Activated naive CD8-positive, alpha-beta T cell treated with anti-CD3 and anti-CD28 coated beads, Interleukin-2, amount 50 U/mL, for 16 hours (primary cell): ENCODE results near the gene RIPK1.
"Not testable (repeated sequence)": the region's sequence is repeated elsewhere in the genome, so short reads cannot be mapped to it uniquely, and the experiment has no call there.

Source experiments
- DNase-seq: peaks from one replicate; pipeline ENCODE4 v3.0.0-alpha.2; 2020; ENCODE audit warnings: low read depth, low spot score

Gene RIPK1

DNA sequence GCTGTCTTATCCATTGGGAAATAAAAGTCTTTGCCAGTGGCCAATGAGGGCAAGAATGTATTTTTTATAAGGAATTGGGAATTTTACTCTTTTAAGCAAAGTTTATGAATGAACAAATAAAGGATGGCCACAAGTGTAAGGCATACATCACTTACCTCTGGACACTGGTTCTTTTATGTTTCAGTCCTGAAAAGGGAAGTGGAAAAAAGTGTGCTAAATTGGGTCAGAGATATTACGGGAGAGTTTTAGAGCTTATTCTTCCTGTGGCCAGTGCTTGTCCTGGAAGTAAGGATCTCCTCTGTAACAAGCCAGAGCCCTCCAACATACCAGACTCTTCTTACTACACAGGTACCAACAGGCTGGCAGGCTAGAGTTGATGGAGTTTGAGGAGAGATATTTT is 22.5 kb upstream of the RIPK1 start:
- no peak for DNase-seq

DNA sequence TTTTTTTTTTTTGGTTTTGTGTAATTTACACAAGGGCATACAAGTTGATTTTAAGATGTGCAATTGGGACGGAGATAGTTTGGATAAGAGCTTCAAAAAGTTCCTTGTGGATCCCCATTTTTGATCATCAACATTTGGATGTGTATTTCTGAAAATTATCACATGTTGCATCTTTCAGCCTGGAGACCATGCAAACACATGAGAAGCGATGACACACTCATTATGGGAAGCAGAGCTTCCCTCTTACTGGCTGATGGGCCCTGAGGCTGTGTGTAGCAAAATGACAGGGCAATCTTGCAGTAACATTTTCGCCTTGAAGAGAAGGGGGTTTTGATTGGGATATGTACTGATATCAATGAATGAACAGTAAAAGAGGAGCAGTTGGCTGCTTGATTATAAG is 22.0 kb upstream of the RIPK1 start:
- no peak for DNase-seq

- not testable (repeated sequence) for DNase-seq
Measured at GRCh38 chr6:3048009-3048408, 20.3 kb upstream of the RIPK1 start.

- DNase-seq = no peak
Measured at GRCh38 chr6:3052481-3053230, 15.6 kb upstream of the RIPK1 start.

- no peak for DNase-seq
Measured at GRCh38 chr6:3053231-3053508, 15.1 kb upstream of the RIPK1 start.

DNA sequence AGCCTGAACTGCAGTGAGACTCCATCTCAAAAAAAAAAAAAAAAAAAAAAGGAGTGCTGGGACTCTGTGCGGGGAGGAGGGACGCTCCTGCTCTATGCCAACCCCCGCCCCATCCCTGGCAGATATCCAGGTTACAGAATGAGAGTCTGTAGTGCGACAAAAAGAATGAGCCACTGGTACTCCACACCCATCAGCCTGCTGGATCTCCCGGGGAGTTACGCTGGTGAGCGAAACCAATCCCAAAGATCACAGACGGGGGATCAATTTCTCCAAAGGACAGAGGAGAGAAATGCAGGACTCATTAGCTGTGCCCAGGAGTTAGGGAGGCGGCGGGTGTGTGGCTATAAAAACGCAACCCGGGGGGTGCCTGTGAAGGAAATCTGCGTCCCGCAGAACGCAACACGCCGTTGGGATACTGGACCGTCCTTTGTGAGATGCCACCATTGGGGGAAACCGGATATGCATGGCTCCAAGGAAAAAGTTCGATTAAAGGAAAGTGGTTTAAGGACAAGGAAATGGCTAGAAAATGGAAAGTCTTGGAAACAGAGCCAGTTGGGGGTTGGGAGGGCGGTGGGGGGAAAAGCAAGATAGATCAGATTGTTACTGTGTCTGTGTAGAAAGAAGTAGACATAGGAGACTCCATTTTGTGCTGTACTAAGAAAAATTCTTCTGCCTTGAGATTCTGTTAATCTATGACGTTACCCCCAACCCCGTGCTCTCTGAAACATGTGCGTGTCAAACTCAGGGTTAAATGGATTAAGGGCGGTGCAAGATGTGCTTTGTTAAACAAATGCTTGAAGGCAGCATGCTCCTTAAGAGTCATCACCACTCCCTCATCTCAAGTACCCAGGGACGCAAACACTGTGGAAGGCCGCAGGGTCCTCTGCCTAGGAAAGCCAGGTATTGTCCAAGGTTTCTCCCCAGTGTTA is 13.8 kb upstream of the RIPK1 start:
- DNase-seq = not testable (repeated sequence)

GRCh38 chr6:3055158-3055499 is 13.2 kb upstream of the RIPK1 start:
- DNase-seq = not testable (repeated sequence)

DNA sequence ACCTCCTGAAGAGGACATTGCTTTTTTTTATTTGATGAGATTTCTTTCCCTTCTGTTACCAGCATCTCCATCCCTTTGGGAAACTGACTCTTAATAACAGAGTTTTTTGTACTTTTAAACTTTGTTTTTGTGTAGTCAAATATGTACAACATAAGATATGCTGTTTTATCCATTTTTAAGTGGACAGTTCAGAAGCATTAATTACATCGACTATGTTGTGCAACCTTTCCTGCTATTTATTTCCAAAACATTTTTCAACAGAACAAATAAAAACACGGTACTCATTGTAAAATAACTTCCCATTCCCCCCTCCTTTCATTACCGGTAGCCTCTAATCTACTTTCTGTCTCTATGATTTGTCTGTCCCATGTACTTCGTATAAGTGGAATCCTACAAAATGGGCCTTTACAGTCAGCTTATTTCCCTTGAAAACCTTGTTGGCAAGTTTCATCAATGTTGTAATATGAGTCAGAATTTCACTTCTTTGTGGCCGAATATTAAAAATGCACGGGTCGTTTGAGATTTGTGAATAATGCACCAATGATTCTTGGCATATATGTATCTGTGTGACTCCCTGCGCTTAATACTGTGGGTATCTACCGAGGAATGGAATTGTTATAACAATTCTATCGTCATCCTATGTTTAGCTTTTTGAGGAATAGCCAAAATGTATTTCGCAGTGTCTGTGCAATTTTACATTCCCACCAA is 11.1 kb upstream of the RIPK1 start:
- no peak for DNase-seq

- DNase-seq = no peak
Measured at GRCh38 chr6:3058957-3059356, 9.3 kb upstream of the RIPK1 start.

DNA sequence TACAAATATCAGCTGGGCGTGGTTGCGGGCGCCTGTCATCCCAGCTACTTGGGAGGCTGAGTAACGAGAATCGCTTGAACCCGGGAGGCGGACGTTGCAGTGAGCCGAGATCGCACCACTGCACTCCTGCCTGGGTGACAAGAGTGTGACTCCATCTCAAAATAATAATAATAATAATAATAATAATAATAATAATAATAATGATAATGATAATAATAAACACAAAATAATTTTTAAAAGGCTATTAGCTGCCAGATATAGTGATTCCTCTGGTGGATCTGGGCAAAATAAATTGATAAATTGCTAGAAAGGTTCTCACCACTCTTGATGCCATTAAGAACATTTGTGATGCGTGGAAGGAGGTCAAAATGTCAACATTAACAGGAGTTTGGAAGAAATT is 8.2 kb upstream of the RIPK1 start:
- DNase-seq = not testable (repeated sequence)

DNA sequence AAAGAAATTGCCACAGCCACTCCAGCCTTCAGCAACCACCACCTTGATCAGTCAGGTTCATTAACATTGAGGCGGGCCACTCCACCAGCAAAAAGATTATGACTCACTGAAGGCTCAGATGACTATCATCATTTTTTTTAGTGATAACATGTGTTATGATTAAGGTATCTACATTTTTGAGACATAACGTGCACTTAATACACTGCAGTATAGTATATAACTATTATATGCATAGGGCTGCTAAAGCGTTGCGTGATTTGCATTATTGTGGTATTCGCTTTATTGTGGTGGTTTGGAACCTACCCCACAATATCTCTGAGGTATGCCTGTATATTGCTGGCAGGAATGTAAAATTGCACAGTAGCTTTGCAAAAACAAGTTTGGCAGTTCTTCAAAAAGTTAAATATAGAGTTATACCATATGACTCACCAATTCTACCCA is 6.8 kb upstream of the RIPK1 start:
- DNase-seq = no peak

DNA sequence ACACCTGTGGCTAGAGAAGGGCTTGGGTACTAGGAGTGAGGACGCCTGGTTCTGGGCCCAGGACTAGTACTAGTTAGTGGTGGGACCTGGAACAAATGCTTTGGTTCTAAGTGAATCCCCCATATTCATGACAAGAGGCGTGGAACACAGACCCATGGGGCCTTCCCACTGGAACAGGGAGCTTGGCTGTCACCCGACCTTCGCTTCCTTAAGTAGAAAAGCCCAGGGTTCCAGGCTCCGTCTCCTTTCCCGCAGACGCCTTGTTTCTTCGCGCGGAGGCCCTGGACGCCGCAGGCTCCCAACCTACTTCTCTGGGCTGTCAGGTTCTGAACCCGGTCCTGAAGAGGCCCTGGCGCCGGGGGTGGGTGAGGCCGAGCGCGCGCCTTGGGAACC is 5.0 kb upstream of the RIPK1 start:
- DNase-seq = not testable (repeated sequence)

- peak; percentile 64 for DNase-seq
Measured at GRCh38 chr6:3063733-3064700, 4.3 kb upstream of the RIPK1 start.

GRCh38 chr6:3071568-3071967 is 3.3 kb downstream of the RIPK1 start:
- DNase-seq = no peak

- DNase-seq = no peak
Measured at GRCh38 chr6:3072798-3073197, 4.5 kb downstream of the RIPK1 start.

- DNase-seq = no peak
Measured at GRCh38 chr6:3073382-3073781, 5.1 kb downstream of the RIPK1 start.

DNA sequence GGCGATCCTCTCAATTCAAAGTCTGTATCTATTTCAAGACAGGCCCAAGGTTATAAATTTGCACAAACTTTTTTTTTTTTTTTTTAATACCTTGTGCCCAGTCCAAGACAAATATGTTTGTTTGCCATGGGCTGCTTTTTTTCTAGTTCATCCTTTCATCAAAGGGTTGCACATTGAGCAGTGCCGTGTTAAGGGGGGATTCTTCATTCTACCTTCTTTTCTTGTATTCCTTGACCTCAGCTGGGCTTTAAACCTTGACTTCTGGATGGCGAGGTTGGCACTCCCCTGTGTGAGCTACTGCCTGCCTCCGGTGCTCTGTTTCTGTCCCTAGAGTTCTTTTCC is 7.4 kb downstream of the RIPK1 start:
- DNase-seq = no peak

- no peak for DNase-seq
Measured at GRCh38 chr6:3076320-3076719, 8.0 kb downstream of the RIPK1 start.

DNA sequence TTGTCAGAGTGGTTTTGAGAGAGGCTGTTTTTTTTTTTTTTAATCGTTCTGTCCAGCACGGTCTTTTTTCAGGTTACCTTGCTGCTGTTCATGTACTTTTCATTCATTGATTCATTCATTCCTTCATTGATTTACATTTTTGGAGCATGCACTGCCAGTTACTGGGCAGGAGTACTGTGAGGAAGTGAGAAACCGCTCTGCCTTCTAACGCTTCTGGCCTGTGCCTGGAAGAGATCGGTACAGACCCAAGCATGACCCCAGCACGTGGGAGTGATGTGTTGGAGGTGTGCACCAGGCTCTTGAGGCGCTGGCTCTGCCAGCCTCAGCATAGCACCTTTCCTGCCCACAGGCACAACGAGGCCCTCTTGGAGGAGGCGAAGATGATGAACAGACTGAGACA is 9.1 kb downstream of the RIPK1 start:
- no peak for DNase-seq

- not testable (repeated sequence) for DNase-seq
Measured at GRCh38 chr6:3078952-3079351, 10.7 kb downstream of the RIPK1 start.

- no peak for DNase-seq
Measured at GRCh38 chr6:3079682-3080081, 11.4 kb downstream of the RIPK1 start.
